ENCODE data around the gene SLC25A30.

- TF ChIP-seq CTCF (IDR thresholded peaks at IDR 0.05; ENCODE audit: borderline replicate concordance, extremely low read depth, low read length, poor library complexity, severe bottlenecking), result no peak
- no peak for TF ChIP-seq EZH2 (IDR thresholded peaks at IDR 0.05; ENCODE audit: borderline replicate concordance, low read depth, low read length, severe bottlenecking)
Measured at GRCh38 chr13:45436953-45437352, 18.8 kb upstream of the SLC25A30 start.
